ENCODE results near the gene KCNQ1. TPM values are rescaled to one million over a fixed set of nuclear protein-coding genes. Genes with fewer than 3 reads are reported as not detected.

KCNQ1 gene
- total RNA-seq, 6 donors from 2014 or later: 18.0 to 45.4 (median 32.7) TPM

DNA sequence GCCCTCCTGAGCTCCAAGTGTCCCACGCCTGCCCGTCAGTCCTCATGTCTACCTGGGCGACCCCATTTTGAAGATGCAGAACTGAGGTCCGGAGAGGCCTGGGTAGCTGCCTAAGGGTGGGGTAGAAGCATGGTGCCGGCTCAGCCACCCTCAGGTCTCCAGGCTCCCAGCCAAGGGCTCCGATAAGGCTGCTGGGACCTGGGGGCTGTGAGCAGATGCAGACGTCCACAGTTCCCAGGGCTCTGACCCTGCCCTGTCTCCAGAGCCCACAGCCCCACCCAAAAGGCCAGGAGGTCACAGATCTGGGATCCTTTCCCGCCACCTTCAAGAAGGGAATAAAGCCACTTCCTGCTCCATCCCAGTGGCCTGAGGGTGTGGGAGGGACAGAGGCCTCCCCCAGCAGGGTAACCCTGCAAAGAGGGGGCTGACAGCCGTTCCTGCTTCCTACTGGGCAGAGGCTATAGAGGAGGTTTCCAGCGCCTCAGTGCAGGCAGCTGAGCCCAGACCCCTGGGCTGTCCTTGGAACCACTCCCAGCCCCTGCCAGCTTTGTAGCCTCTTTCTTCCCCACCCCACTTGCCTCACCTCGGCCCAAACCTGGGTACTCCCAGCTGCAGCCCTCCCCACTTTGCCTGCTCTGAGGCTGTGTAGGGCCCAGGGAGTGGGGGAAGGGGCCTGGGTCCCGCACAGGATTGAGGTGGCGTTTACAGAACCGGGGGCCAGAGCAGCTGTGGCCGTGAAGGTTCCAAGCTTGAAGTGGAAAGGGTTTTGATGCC is 355.3 kb downstream of the KCNQ1 start:
- ATAC-seq (ENCODE audit: low FRiP score in 2 of 2) (no peak), DNase-seq (peak in 1 of 2 donors; percentile 19)
- H3K9me3 ChIP-seq: no peaks in the 10 kb centered on the region
- TF ChIP-seq POLR2AphosphoS5 (IDR thresholded peaks at IDR 0.05): peak in 1 of 2 donors; percentile 20
- TF ChIP-seq, protein P1, sequence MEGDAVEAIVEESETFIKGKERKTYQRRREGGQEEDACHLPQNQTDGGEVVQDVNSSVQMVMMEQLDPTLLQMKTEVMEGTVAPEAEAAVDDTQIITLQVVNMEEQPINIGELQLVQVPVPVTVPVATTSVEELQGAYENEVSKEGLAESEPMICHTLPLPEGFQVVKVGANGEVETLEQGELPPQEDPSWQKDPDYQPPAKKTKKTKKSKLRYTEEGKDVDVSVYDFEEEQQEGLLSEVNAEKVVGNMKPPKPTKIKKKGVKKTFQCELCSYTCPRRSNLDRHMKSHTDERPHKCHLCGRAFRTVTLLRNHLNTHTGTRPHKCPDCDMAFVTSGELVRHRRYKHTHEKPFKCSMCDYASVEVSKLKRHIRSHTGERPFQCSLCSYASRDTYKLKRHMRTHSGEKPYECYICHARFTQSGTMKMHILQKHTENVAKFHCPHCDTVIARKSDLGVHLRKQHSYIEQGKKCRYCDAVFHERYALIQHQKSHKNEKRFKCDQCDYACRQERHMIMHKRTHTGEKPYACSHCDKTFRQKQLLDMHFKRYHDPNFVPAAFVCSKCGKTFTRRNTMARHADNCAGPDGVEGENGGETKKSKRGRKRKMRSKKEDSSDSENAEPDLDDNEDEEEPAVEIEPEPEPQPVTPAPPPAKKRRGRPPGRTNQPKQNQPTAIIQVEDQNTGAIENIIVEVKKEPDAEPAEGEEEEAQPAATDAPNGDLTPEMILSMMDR (IDR thresholded peaks at IDR 0.05): no peak
- H3K36me3 ChIP-seq: no peaks in the 10 kb centered on the region
- H3K27ac ChIP-seq: peak overlapping the region in 1 of 4 donors; percentile 14
- peaks cover 0 to 17% (median 8%) of the 10 kb centered on the region in 4 donors for H3K4me1 ChIP-seq
- H3K27me3 ChIP-seq: no peaks in the 10 kb centered on the region
- WGBS, 2 donors: 75 to 78% methylated on average over 6 to 15 of the region's 15 CpGs
- no peak overlapping the region for H3K4me3 ChIP-seq

DNA sequence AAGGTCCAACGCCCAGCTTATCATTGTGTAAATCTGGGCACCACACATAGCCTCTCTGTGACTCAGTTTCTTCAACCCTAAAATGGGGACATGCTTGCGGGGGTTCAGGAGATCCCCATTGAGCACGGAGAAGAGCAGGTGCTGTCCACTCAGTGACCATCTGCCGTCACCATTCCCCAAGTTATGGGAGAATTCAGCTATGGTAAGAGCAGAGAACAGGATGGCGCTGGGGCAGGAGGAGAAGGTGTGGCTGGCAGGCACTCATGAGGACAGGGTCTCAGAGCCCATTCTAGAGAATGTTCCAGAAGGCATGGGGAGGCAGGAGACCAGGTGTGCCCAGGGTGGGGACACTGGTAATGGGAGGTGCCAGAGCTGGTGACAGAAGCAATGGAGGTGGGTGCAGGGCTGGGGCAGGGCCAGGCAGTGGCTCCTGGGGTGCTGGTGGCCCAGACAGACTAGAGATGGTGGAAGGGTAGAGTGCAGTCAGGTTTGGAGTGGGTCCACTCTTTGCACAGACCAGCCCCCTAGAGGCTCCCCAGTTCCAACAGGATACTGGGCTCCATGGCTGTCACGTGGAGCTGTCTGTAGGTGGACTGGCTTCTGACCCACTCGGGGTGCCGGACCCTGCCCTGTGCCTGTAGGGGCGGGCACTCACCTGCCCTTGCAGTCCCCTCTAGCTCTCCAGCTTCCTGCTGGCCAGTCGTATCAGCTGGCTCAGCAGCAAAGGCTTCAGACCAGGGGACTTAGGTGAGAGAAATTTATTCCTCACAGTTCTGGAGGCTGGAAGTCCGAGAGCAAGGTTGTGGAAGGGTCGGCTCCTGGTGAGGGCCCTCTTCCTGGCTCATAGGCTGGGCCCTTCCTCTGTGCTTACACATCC is 356.1 kb downstream of the KCNQ1 start:
- TF ChIP-seq POLR2AphosphoS5 (IDR thresholded peaks at IDR 0.05) (no peak), EP300 (IDR thresholded peaks at IDR 0.05) (no peak), POLR2A (IDR thresholded peaks at IDR 0.05) (no peak)
- TF ChIP-seq, protein P1 (IDR thresholded peaks at IDR 0.05): no peak
- no peak for ATAC-seq (ENCODE audit: low FRiP score in 2 of 2)
- H3K4me3 ChIP-seq: no peak overlapping the region
- 86 to 92% methylated on average over 11 to 12 of the region's 12 CpGs for WGBS, 2 donors
- no peaks in the 10 kb centered on the region for H3K9me3 ChIP-seq
- H3K4me1 ChIP-seq: peaks cover 0 to 24% (median 8%) of the 10 kb centered on the region in 4 donors
- no peaks in the 10 kb centered on the region for H3K27me3 ChIP-seq
- H3K36me3 ChIP-seq: no peaks in the 10 kb centered on the region
- H3K27ac ChIP-seq: peak overlapping the region in 1 of 4 donors; percentile 14
- peak; percentile 12 to 25 for DNase-seq

DNA sequence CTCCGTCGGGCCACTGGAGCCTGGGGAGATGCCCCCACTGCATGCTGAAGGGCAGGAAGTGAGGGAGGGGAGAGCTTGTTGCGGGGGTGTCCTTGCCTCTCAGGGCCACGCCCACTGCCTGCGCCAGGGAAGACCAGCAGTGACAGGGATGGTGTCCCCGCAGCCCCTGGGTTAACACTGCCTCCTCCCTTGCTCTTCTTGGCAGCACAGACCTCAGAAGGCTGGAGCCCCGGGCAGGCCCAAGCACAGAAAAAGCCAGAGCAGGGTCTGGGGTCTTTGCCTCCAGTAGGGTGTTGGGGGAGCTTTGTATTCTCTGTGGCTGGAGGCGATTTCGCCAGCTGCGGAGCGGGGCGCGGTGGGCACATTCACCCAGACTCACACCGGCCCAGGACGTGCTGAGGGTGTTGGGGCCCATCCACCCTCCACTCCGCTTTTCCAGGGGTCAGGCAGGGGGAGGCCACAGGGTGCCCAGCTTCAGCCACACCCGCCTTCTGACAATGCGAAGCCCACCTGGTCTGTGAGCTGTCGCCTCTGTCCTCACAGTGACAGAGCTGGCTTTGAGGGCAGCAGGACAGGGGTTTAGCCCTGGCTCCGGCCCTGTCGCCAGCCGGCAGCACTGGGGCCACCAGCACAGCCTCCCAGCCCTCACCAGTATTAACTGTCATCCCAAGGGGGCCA is 357.0 kb downstream of the KCNQ1 start:
- no peaks in the 10 kb centered on the region for H3K27me3 ChIP-seq
- H3K4me1 ChIP-seq: peaks cover 8 to 33% (median 15%) of the 10 kb centered on the region in 4 donors
- no peak overlapping the region for H3K4me3 ChIP-seq
- TF ChIP-seq EP300 (IDR thresholded peaks at IDR 0.05): no peak
- no peak for TF ChIP-seq POLR2A (IDR thresholded peaks at IDR 0.05)
- H3K9me3 ChIP-seq: no peaks in the 10 kb centered on the region
- peak; percentile 18 to 70 for DNase-seq
- ATAC-seq (ENCODE audit: low FRiP score in 2 of 2): no peak
- WGBS, 2 donors: 92 to 93% methylated on average over 12 to 22 of the region's 22 CpGs
- no peaks in the 10 kb centered on the region for H3K36me3 ChIP-seq
- no peak overlapping the region for H3K27ac ChIP-seq

DNA sequence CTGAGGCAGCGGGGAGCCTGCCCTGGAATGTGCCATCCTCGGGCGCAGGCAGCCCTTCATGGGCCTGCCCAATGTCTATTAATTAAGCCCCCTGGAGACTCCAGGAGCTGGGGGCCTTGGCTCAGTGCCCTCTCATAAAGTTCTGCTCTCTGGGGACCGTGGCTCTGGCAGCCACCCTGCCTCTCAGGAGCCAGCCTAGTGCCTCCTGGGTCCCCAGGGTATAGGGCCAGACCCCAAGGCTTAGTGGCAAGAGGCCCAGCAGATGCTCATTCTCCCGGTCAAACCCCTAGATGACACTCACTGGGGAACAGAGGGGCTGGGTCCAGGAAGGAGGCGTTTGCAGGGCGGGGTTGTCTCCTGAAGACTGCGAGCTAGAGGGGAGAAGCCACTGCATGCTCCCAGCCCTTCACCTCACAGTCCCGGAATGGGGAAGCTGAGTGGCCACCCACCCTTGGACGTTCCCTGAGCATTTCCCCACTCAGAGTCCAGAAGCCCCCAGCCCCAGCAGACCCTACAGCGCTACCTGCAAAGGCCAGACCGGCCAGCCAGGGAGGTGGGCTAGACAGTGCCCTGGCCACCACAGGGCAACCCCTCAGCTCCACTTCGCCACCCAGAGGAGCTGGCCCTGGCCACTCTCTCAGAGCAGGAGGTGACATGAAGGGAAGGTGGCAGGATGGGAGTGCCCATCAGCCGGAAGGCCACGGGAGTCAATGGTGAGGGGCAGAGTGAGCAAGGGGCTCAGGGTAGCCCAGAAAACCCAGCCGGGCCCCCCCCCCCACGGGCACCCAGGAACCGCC is 357.8 kb downstream of the KCNQ1 start:
- no peaks in the 10 kb centered on the region for H3K27me3 ChIP-seq
- WGBS, 2 donors: 78 to 91% methylated on average over 4 to 18 of the region's 18 CpGs
- no peaks in the 10 kb centered on the region for H3K9me3 ChIP-seq
- H3K36me3 ChIP-seq: no peaks in the 10 kb centered on the region
- peaks cover 14 to 41% (median 22%) of the 10 kb centered on the region in 4 donors for H3K4me1 ChIP-seq
- ATAC-seq (ENCODE audit: low FRiP score in 2 of 2): no peak
- TF ChIP-seq, protein P1 (IDR thresholded peaks at IDR 0.05): no peak
- TF ChIP-seq POLR2A (IDR thresholded peaks at IDR 0.05) (no peak), POLR2AphosphoS5 (IDR thresholded peaks at IDR 0.05) (no peak), EP300 (IDR thresholded peaks at IDR 0.05) (no peak)
- H3K4me3 ChIP-seq: no peak overlapping the region
- H3K27ac ChIP-seq: no peak overlapping the region
- DNase-seq: peak in 1 of 2 donors; percentile 9

Measured in upper lobe of left lung (tissue), 6 donors.